HepG2 (cell line): ENCODE measurements around the gene NEU1. TPM values are rescaled to one million over a fixed set of nuclear protein-coding genes. Genes with fewer than 3 reads are reported as not detected.

ENCODE experiments used
- ATAC-seq: fragments of 200-7000 bp; cut with Tn5 transposase; 3 replicates; pipeline ENCODE4 v1.9.1; 2020; ENCODE audit warnings: mild to moderate bottlenecking, moderate library complexity
- BruUV-seq: library from RNA; stranded (reverse); fragments of 400-500 nt; replicated peaks from 2 replicates; lab custom pipeline; 2021; lab: Mats Ljungman, UMichigan
- CTCF ChIA-PET: fragments of 300-600 bp; formaldehyde crosslinking; extraction: SDS; loops from one replicate; lab custom pipeline; 2021; ENCODE audit warnings: low total read pairs, inconsistent platforms, low intra/inter-chr PET ratio; lab: Yijun Ruan, JAX
- POLR2A ChIA-PET: fragments of 350-600 bp; sonication (Branson Sonifier 250); formaldehyde crosslinking; loops from one replicate; lab custom pipeline; 2020; ENCODE audit warnings: antibody characterized with exemption, inconsistent platforms; lab: Yijun Ruan, JAX
- DNase-seq: peaks from one replicate; pipeline ENCODE4 v3.0.0-alpha.2; 2015; ENCODE audit warnings: low spot score
- FAIRE-seq: peaks from 3 replicates; lab custom pipeline; 2011; peaks lifted over from hg19 to GRCh38; lab: Jason Lieb, UNC
- H2AFZ ChIP-seq: one replicate; pipeline ENCODE4 v1.6.1; 2011; ENCODE audit warnings: low read length, inconsistent platforms
- H3K27ac ChIP-seq: fragments of 300-600 bp; 3 replicates; pipeline ENCODE4 v1.8.0; 2011; ENCODE audit warnings: mixed run types, mild to moderate bottlenecking, mixed read lengths, low read length, inconsistent platforms; ENCODE audit not compliant: insufficient read depth; ENCODE audit errors: extremely low read length
- H3K27me3 ChIP-seq, 2 experiments: fragments of 200-600 bp in 1 of 2; 2 replicates in 1 of 2; 3 replicates in 1 of 2; pipeline versions ENCODE4 v1.6.0 to v1.8.0; 2011; ENCODE audit warnings: low read length in 2 of 2, mild to moderate bottlenecking in 2 of 2, moderate library complexity in 2 of 2, inconsistent platforms in 1 of 2; ENCODE audit not compliant: insufficient read depth in 2 of 2, control insufficient read depth in 1 of 2
- H3K36me3 ChIP-seq, 2 experiments: fragments of 200-600 bp in 1 of 2; replicated peaks in 1 of 2; 2 replicates in 1 of 2; 3 replicates in 1 of 2; pipeline versions ENCODE4 v1.5.1 to v1.8.0; 2011; ENCODE audit warnings: low read length in 2 of 2, inconsistent platforms in 1 of 2; ENCODE audit not compliant: insufficient read depth in 2 of 2, control insufficient read depth in 1 of 2
- H3K4me1 ChIP-seq: 2 replicates; pipeline ENCODE4 v1.5.1; 2012; ENCODE audit warnings: low read length, inconsistent platforms; ENCODE audit not compliant: insufficient read depth
- H3K4me2 ChIP-seq: 2 replicates; pipeline ENCODE4 v1.6.0; 2011; ENCODE audit warnings: low read depth, low read length, inconsistent platforms
- H3K4me3 ChIP-seq, 3 experiments: fragments of 200-600 bp in 1 of 3; sonication (generic), shearing (Covaris generic) in 1 of 3; replicated peaks in 1 of 3; 2 replicates each; pipeline ENCODE4 v1.5.1; 2011 to 2016; ENCODE audit warnings: low read length in 3 of 3, inconsistent platforms in 2 of 3, low read depth in 2 of 3, mild to moderate bottlenecking in 2 of 3, control low read depth in 1 of 3, mixed read lengths in 1 of 3; ENCODE audit not compliant: insufficient read depth in 1 of 3
- H3K79me2 ChIP-seq: one replicate; pipeline ENCODE4 v1.6.1; 2011; ENCODE audit warnings: low read length, inconsistent platforms; ENCODE audit not compliant: insufficient read depth
- H3K9ac ChIP-seq: 2 replicates; pipeline ENCODE4 v1.6.0; 2011; ENCODE audit warnings: mild to moderate bottlenecking, low read depth, low read length, inconsistent platforms; ENCODE audit not compliant: insufficient read depth
- H3K9me3 ChIP-seq: 2 replicates; pipeline ENCODE4 v1.5.1; 2012; ENCODE audit warnings: mild to moderate bottlenecking, low read length
- H4K20me1 ChIP-seq: 2 replicates; pipeline ENCODE4 v1.6.0; 2011; ENCODE audit warnings: inconsistent platforms, mild to moderate bottlenecking, low read length, moderate library complexity; ENCODE audit not compliant: insufficient read depth
- DNMT1 ChIP-seq: sonication (generic); formaldehyde crosslinking; IDR thresholded peaks from 2 replicates; pipeline ENCODE4 v1.5.1; 2020; ENCODE audit warnings: mild to moderate bottlenecking, missing genetic modification reagents
- FOXA1 ChIP-seq, 2 experiments: fragments of 450-650 bp in 1 of 2; sonication (generic) in 1 of 2; formaldehyde crosslinking in 1 of 2; IDR thresholded peaks; 2 replicates each; pipeline versions ENCODE4 v1.4.0 to v1.6.1; 2016 to 2020; ENCODE audit warnings: missing genetic modification reagents in 1 of 2
- FOXM1 ChIP-seq: sonication (generic); formaldehyde crosslinking; IDR thresholded peaks from 2 replicates; pipeline ENCODE4 v1.5.0; 2020; ENCODE audit warnings: missing genetic modification reagents
- GATA4 ChIP-seq: sonication (generic); IDR thresholded peaks from 2 replicates; pipeline ENCODE4 v1.6.1; 2016; ENCODE audit warnings: antibody characterized with exemption, low read depth, borderline replicate concordance
- GTF3A ChIP-seq: sonication (generic); formaldehyde crosslinking; conservative IDR thresholded peaks from 2 replicates; pipeline ENCODE4 v1.4.0; 2020; ENCODE audit warnings: mild to moderate bottlenecking, missing genetic modification reagents
- HDAC6 ChIP-seq: fragments of 200-600 bp; sonication (generic); IDR thresholded peaks from 2 replicates; pipeline ENCODE4 v1.7.0; 2017; ENCODE audit warnings: mild to moderate bottlenecking, antibody characterized with exemption, low read length, low read depth
- HMG20B ChIP-seq: conservative IDR thresholded peaks from 2 replicates; pipeline ENCODE4 v1.6.1; 2016; ENCODE audit warnings: missing genetic modification reagents, missing compliant biosample characterization
- IKZF1 ChIP-seq: fragments of 450-650 bp; IDR thresholded peaks from 2 replicates; pipeline ENCODE4 v1.7.1; 2016
- KAT7 ChIP-seq: IDR thresholded peaks from 2 replicates; pipeline ENCODE4 v1.6.1; 2018; ENCODE audit warnings: borderline replicate concordance, missing compliant biosample characterization
- KLF16 ChIP-seq, 2 experiments: sonication (generic) in 1 of 2; formaldehyde crosslinking in 1 of 2; IDR thresholded peaks; 2 replicates each; pipeline versions ENCODE4 v1.6.1 to v1.8.0; 2016 to 2023; ENCODE audit warnings: missing genetic modification reagents in 2 of 2, missing compliant biosample characterization in 1 of 2
- KLF9 ChIP-seq: IDR thresholded peaks from 2 replicates; pipeline ENCODE4 v1.6.1; 2016; ENCODE audit warnings: low read depth
- MLLT10 ChIP-seq: sonication (generic); formaldehyde crosslinking; IDR thresholded peaks from 2 replicates; pipeline ENCODE4 v1.4.0; 2020; ENCODE audit warnings: missing genetic modification reagents
- MTA3 ChIP-seq: sonication (generic); formaldehyde crosslinking; IDR thresholded peaks from 2 replicates; pipeline ENCODE4 v1.4.0; 2020; ENCODE audit warnings: missing genetic modification reagents
- MYNN ChIP-seq: sonication (generic); formaldehyde crosslinking; IDR thresholded peaks from 2 replicates; pipeline ENCODE4 v1.4.0; 2020; ENCODE audit warnings: mild to moderate bottlenecking, low read depth, missing genetic modification reagents
- NFATC3 ChIP-seq: sonication (generic); formaldehyde crosslinking; IDR thresholded peaks from 2 replicates; pipeline ENCODE4 v1.5.1; 2020; ENCODE audit warnings: mild to moderate bottlenecking, missing genetic modification reagents
- POGZ ChIP-seq: sonication (generic); formaldehyde crosslinking; IDR thresholded peaks from 2 replicates; pipeline ENCODE4 v1.4.0; 2020; ENCODE audit warnings: mild to moderate bottlenecking, missing genetic modification reagents
- RBAK ChIP-seq: sonication (generic); formaldehyde crosslinking; IDR thresholded peaks from 2 replicates; pipeline ENCODE4 v1.5.1; 2020; ENCODE audit warnings: mild to moderate bottlenecking, missing genetic modification reagents
- TP53 ChIP-seq: sonication (generic); formaldehyde crosslinking; conservative IDR thresholded peaks from 2 replicates; pipeline ENCODE4 v1.4.0; 2020; ENCODE audit warnings: missing genetic modification reagents
- ZBTB7A ChIP-seq: sonication (generic); formaldehyde crosslinking; IDR thresholded peaks from 2 replicates; pipeline ENCODE4 v1.8.0; 2022; ENCODE audit warnings: mild to moderate bottlenecking, missing genetic modification reagents
- ZNF282 ChIP-seq: fragments of 450-650 bp; IDR thresholded peaks from 2 replicates; pipeline ENCODE4 v1.6.1; 2018; ENCODE audit not compliant: partially characterized antibody
- ZNF605 ChIP-seq: sonication (generic); formaldehyde crosslinking; IDR thresholded peaks from 2 replicates; pipeline ENCODE4 v1.8.0; 2022; ENCODE audit warnings: mild to moderate bottlenecking, missing genetic modification reagents
- ZNF792 ChIP-seq: IDR thresholded peaks from 2 replicates; pipeline ENCODE4 v1.6.1; 2016
- WGBS: methylation state at CpG from one replicate; pipeline ENCODE4 v1.1.6; 2017; ENCODE audit warnings: low lambda C conversion rate; 5-methylcytosine and 5-hydroxymethylcytosine counted together
- in situ Hi-C: cut with HindIII; loops from 2 replicates; pipeline ENCODE4 v1.10.0; 2017; ENCODE audit warnings: low pct_unique_long_range_greater_than_20kb; ENCODE audit not compliant: extremely low pct_ligation_motif_present
- intact Hi-C: fragments of 100-400 bp; cut with micrococcal nuclease; formaldehyde crosslinking; loops from one replicate; pipeline ENCODE4 v1.10.0; 2022; ENCODE audit not compliant: unreplicated experiment
- polyA plus RNA-seq, 8 experiments: library from polyadenylated mRNA; depleted of rRNA in 3 of 8; stranded (reverse) in 7 of 8; unstranded in 1 of 8; fragments of >200 nt; fragmentation: Illumina TruSeq in 4 of 8; extraction: Trizol in 4 of 8; gene quantifications; 2 replicates each; pipeline versions ENCODE4 v1.2.1 to v1.2.3, GENCODE V29; 2011 to 2016; ENCODE audit warnings: low read depth in 4 of 8, missing spikeins in 1 of 8, mixed read lengths in 1 of 8; ENCODE audit not compliant: insufficient read depth in 1 of 8
- total RNA-seq, 5 experiments: library from RNA; depleted of rRNA; stranded (reverse); fragments of >200 nt; fragmentation: Illumina TruSeq; extraction: Trizol; gene quantifications; 2 replicates each; pipeline ENCODE4 v1.2.3, GENCODE V29; 2016; ENCODE audit warnings: low read depth in 1 of 5
- TF ChIP-seq, protein P1 (sequence below): sonication (generic); formaldehyde crosslinking; IDR thresholded peaks from 2 replicates; pipeline ENCODE4 v1.4.0; 2020; ENCODE audit warnings: mild to moderate bottlenecking, missing genetic modification reagents
- TF ChIP-seq, protein P2 (sequence below): sonication (generic); formaldehyde crosslinking; IDR thresholded peaks from 2 replicates; pipeline ENCODE4 v1.4.0; 2020; ENCODE audit warnings: missing genetic modification reagents

The NEU1 gene
- total and polyA plus RNA-seq, 2 of the 13 experiments (the other 11 are each of a cell fraction or from before 2014, with no cell fraction given), result 215 to 297 TPM

DNA sequence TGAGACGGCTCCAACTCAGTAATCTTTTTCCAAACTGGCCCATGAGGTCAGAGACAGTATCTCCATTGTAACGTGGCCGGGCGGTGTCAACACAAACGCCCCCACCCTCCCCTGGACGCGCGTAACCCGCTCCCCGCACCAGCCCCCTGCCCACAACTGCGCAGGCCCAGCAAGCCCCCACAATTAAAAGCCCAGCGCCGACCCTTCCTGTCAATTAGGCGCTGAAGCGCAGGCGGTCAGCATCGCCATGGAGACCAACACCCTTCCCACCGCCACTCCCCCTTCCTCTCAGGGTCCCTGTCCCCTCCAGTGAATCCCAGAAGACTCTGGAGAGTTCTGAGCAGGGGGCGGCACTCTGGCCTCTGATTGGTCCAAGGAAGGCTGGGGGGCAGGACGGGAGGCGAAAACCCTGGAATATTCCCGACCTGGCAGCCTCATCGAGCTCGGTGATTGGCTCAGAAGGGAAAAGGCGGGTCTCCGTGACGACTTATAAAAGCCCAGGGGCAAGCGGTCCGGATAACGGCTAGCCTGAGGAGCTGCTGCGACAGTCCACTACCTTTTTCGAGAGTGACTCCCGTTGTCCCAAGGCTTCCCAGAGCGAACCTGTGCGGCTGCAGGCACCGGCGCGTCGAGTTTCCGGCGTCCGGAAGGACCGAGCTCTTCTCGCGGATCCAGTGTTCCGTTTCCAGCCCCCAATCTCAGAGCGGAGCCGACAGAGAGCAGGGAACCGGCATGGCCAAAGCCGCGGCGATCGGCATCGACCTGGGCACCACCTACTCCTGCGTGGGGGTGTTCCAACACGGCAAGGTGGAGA lies 47.4 kb downstream of the NEU1 start, which contains the start of the genes HSPA1A and HSPA1L:
HSPA1A (plus strand) TSS at position 519 of the 814 bp plus-strand sequence; CDS start at position 733, 214 bp downstream.
HSPA1L (minus strand) TSS at position 259 of the 814 bp plus-strand sequence. CDS start 3,311 bp downstream, outside the sequence.
- no peaks in the 10 kb centered on the region for H3K36me3 ChIP-seq
- H3K79me2 ChIP-seq, result peaks cover 19% of the 10 kb centered on the region
- 39% methylated on average over 39 of the region's 56 CpGs for WGBS
- ATAC-seq, result peak; percentile 64
- in situ Hi-C loops (no loop called here), intact Hi-C loops (loop anchor here (2.0 kb wide), 1 partner anchor 20 kb away; the partner anchor contains the start of gene VARS1)
- H3K27me3 ChIP-seq, result no peaks in the 10 kb centered on the region
- no peaks in the 10 kb centered on the region for H4K20me1 ChIP-seq
- CTCF ChIA-PET, result no interaction called here
- H3K9ac ChIP-seq, result peak within 1 kb of the TSS; percentile 78
- POLR2A ChIA-PET, result interaction anchor here (0.8 to 3.6 kb wide), 33 partner anchors 9 to 274 kb away, joined by 3 to 102 read pairs (median 6); partner anchors contain the start of genes ABHD16A, APOM, BAG6 and C2
- H2AFZ ChIP-seq, result no peak within 1 kb of the TSS
- BruUV-seq, result no TSS peak
- H3K4me2 ChIP-seq, result peak within 1 kb of the TSS; percentile 87
- no peaks in the 10 kb centered on the region for H3K9me3 ChIP-seq
- peak; percentile 95 for DNase-seq
- H3K4me1 ChIP-seq, result peaks cover 35% of the 10 kb centered on the region
- FAIRE-seq, result peak; percentile 77
- H3K27ac ChIP-seq, result peak within 1 kb of the TSS; percentile 95
- peak within 1 kb of the TSS; percentile 54 to 71 (median 55) for H3K4me3 ChIP-seq
- TF ChIP-seq RBAK (CRISPR knock-in tag), result no peak
- TF ChIP-seq, protein P1, sequence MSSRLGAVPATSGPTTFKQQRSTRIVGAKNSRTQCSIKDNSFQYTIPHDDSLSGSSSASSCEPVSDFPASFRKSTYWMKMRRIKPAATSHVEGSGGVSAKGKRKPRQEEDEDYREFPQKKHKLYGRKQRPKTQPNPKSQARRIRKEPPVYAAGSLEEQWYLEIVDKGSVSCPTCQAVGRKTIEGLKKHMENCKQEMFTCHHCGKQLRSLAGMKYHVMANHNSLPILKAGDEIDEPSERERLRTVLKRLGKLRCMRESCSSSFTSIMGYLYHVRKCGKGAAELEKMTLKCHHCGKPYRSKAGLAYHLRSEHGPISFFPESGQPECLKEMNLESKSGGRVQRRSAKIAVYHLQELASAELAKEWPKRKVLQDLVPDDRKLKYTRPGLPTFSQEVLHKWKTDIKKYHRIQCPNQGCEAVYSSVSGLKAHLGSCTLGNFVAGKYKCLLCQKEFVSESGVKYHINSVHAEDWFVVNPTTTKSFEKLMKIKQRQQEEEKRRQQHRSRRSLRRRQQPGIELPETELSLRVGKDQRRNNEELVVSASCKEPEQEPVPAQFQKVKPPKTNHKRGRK (CRISPR knock-in tag), result no peak
- TF ChIP-seq POGZ (CRISPR knock-in tag), result no peak; the same call in 1 of the 2 replicates
- no peak for TF ChIP-seq MYNN (CRISPR knock-in tag)
- no peak for TF ChIP-seq KLF9 (CRISPR knock-in tag)
- TF ChIP-seq HDAC6, result no peak
- no peak for TF ChIP-seq MTA3 (CRISPR knock-in tag)
- peak in 1 of 2 experiments; percentile 64; a peak in 1 of 4 replicates for TF ChIP-seq KLF16 (CRISPR knock-in tag; IDR thresholded peaks at IDR 0.05)
- TF ChIP-seq GTF3A, result no peak
- TF ChIP-seq GATA4, result peak; percentile 92
- no peak for TF ChIP-seq ZNF282
- TF ChIP-seq HMG20B (CRISPR knock-in tag), result peak; percentile 58; the same call in 1 of the 2 replicates
- TF ChIP-seq FOXA1 (IDR thresholded peaks at IDR 0.05), result no peak
- no peak for TF ChIP-seq FOXA1 (CRISPR knock-in tag; IDR thresholded peaks at IDR 0.05)
- TF ChIP-seq ZBTB7A (CRISPR knock-in tag), result no peak
- no peak for TF ChIP-seq IKZF1
- peak; percentile 54; the same call in 1 of the 2 replicates for TF ChIP-seq ZNF605 (CRISPR knock-in tag)
- no peak for TF ChIP-seq DNMT1 (CRISPR knock-in tag)
- no peak for TF ChIP-seq TP53 (CRISPR knock-in tag)
- TF ChIP-seq FOXM1 (CRISPR knock-in tag), result no peak
- no peak; the same call in 1 of the 2 replicates for TF ChIP-seq KAT7 (CRISPR knock-in tag)
- TF ChIP-seq NFATC3 (CRISPR knock-in tag), result 0 out of 2 replicates have a peak, but pooled peaks have one; percentile 77
- TF ChIP-seq MLLT10 (CRISPR knock-in tag), result no peak
- TF ChIP-seq ZNF792 (CRISPR knock-in tag), result peak; percentile 25; the same call in 1 of the 2 replicates
- TF ChIP-seq, protein P2, sequence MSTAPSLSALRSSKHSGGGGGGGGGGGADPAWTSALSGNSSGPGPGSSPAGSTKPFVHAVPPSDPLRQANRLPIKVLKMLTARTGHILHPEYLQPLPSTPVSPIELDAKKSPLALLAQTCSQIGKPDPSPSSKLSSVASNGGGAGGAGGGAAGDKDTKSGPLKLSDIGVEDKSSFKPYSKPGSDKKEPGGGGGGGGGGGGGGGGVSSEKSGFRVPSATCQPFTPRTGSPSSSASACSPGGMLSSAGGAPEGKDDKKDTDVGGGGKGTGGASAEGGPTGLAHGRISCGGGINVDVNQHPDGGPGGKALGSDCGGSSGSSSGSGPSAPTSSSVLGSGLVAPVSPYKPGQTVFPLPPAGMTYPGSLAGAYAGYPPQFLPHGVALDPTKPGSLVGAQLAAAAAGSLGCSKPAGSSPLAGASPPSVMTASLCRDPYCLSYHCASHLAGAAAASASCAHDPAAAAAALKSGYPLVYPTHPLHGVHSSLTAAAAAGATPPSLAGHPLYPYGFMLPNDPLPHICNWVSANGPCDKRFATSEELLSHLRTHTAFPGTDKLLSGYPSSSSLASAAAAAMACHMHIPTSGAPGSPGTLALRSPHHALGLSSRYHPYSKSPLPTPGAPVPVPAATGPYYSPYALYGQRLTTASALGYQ (CRISPR knock-in tag), result 0 out of 2 replicates have a peak, but pooled peaks have one; percentile 16
